ENCODE data around the gene RSAD1.

- TF ChIP-seq CTCF (IDR thresholded peaks at IDR 0.05) (no peak), EP300 (IDR thresholded peaks at IDR 0.05) (no peak), POLR2A (IDR thresholded peaks at IDR 0.05) (no peak)
Observed at GRCh38 chr17:50430821-50431618, 47.6 kb upstream of the RSAD1 start.

All from gastroesophageal sphincter (tissue), 3 donors.